NOMO-1 (cell line): ENCODE measurements around the gene HLA-DQA1.

Experiments
- DNase-seq, 2 experiments: peaks; one replicate each; lab custom pipeline; 2025; ENCODE audit not compliant: unreplicated experiment in 2 of 2; lab: John Stamatoyannopoulos, UW

The HLA-DQA1 gene

GRCh38 chr6:32692019-32692418 lies 54.8 kb downstream of the HLA-DQA1 start:
- DNase-seq, result no peak
